ENCODE measurements around the gene NME7.

The NME7 gene

GRCh38 chr1:169138866-169139670 is 228.5 kb downstream of the NME7 start:
- no peaks in the 10 kb centered on the region for H3K9me3 ChIP-seq
- H3K27ac ChIP-seq = no peak overlapping the region
- no peak for TF ChIP-seq CTCF (IDR thresholded peaks at IDR 0.05)
- H3K4me3 ChIP-seq (ENCODE audit: low read depth in 1 of 2, low read length in 1 of 2) = no peak overlapping the region
- H3K36me3 ChIP-seq = no peaks in the 10 kb centered on the region
- H3K27me3 ChIP-seq = no peaks in the 10 kb centered on the region
- no peaks in the 10 kb centered on the region for H3K4me1 ChIP-seq (ENCODE audit: control insufficient read depth in 1 of 2, insufficient read depth in 1 of 2, low read depth in 1 of 2, low read length in 1 of 2)

GRCh38 chr1:169137357-169137756 is 230.2 kb downstream of the NME7 start:
- H3K4me3 ChIP-seq (ENCODE audit: low read depth in 1 of 2, low read length in 1 of 2) = no peak overlapping the region
- no peak overlapping the region for H3K27ac ChIP-seq
- no peaks in the 10 kb centered on the region for H3K27me3 ChIP-seq
- H3K9me3 ChIP-seq = no peaks in the 10 kb centered on the region
- TF ChIP-seq CTCF (IDR thresholded peaks at IDR 0.05) = no peak
- no peaks in the 10 kb centered on the region for H3K36me3 ChIP-seq
- H3K4me1 ChIP-seq (ENCODE audit: control insufficient read depth in 1 of 2, insufficient read depth in 1 of 2, low read depth in 1 of 2, low read length in 1 of 2) = no peaks in the 10 kb centered on the region

DNA sequence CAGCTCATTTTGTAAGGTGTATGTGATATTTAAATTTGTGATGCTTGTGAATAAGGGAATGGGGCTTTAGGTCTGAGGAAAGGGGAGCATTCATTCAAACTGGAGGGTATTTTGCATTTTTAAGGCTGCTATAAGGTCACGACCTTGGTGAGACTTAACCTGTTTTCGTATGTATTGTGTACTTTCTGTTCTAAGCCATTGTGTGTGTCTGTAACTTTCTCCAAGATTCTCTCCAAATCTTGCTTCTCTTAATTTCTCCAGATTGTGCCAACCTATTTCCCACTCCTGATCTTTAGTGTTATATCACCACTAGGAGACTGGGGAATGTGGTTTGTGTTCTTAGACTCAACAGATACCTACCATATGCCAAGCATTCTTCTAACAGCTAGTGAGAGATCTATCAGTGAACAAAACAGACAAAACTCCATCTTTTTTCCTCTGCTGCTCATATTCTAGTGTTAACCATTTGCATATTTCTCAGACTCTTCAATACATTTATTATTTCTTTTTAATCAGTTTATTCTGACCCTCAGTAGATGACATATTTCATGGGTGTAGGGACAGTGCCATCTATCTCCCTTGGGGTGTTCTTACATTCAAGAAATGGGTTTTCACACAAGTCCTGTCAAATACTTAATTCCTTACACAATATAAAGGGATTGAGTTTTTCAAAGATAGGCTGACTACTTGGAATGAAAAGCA is 233.6 kb downstream of the NME7 start:
- Histone ChIP-seq H3K27me3 (no peaks in the 10 kb centered on the region), H3K4me1 (ENCODE audit: control insufficient read depth in 1 of 2, insufficient read depth in 1 of 2, low read depth in 1 of 2, low read length in 1 of 2) (no peaks in the 10 kb centered on the region), H3K27ac (no peak overlapping the region), H3K9me3 (no peaks in the 10 kb centered on the region), H3K4me3 (ENCODE audit: low read depth in 1 of 2, low read length in 1 of 2) (no peak overlapping the region), H3K36me3 (no peaks in the 10 kb centered on the region)
- no peak for TF ChIP-seq CTCF (IDR thresholded peaks at IDR 0.05)

DNA sequence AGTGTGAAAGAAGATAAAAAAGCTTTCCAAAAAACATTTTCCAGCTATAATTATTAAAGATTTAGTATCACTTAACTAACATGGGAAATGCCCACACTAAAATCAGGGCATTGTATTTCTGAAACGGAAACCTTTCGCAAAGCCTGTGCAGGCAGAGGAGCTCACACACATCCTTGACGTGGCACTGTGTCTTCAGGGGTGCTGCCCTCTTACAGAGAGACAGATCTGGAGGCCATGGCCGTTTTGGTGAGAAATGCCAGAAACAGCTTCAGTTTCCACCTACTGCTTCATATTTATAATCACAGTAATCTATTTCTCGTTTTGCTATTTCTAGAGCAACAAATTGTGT is 234.4 kb downstream of the NME7 start:
- no peak overlapping the region for H3K27ac ChIP-seq
- TF ChIP-seq CTCF (IDR thresholded peaks at IDR 0.05) = no peak
- no peaks in the 10 kb centered on the region for H3K27me3 ChIP-seq
- H3K9me3 ChIP-seq = no peaks in the 10 kb centered on the region
- H3K4me1 ChIP-seq (ENCODE audit: control insufficient read depth in 1 of 2, insufficient read depth in 1 of 2, low read depth in 1 of 2, low read length in 1 of 2) = no peaks in the 10 kb centered on the region
- H3K4me3 ChIP-seq (ENCODE audit: low read depth in 1 of 2, low read length in 1 of 2) = no peak overlapping the region
- no peaks in the 10 kb centered on the region for H3K36me3 ChIP-seq

GRCh38 chr1:169132512-169133227 is 234.9 kb downstream of the NME7 start:
- Histone ChIP-seq H3K27me3 (no peaks in the 10 kb centered on the region), H3K9me3 (no peaks in the 10 kb centered on the region), H3K36me3 (no peaks in the 10 kb centered on the region), H3K4me3 (ENCODE audit: low read depth in 1 of 2, low read length in 1 of 2) (no peak overlapping the region), H3K4me1 (ENCODE audit: control insufficient read depth in 1 of 2, insufficient read depth in 1 of 2, low read depth in 1 of 2, low read length in 1 of 2) (no peaks in the 10 kb centered on the region), H3K27ac (no peak overlapping the region)
- TF ChIP-seq CTCF (IDR thresholded peaks at IDR 0.05) = no peak
